Small intestine (tissue), 7 donors: ENCODE results near the gene MVB12B. TPM values are rescaled to one million over a fixed set of nuclear protein-coding genes. Genes with fewer than 3 reads are reported as not detected.

Experiments
- DNase-seq, 2 donors: peaks; one replicate each; pipeline versions ENCODE4 v3.0.0 to v3.0.0-alpha.2; 2013
- FAIRE-seq: peaks from 2 replicates; lab custom pipeline; 2012; peaks lifted over from hg19 to GRCh38; lab: Jason Lieb, UNC
- H3K27ac ChIP-seq, 3 donors: one replicate each; pipeline ENCODE4 v1.5.1; 2013; ENCODE audit warnings: low read length in 2 of 3, mild to moderate bottlenecking in 2 of 3, control low read depth in 1 of 3, inconsistent platforms in 1 of 3, low read depth in 1 of 3, moderate library complexity in 1 of 3
- H3K27me3 ChIP-seq, 3 donors: one replicate each; pipeline ENCODE4 v1.6.1; 2013; ENCODE audit warnings: low read length in 3 of 3, inconsistent platforms in 1 of 3; ENCODE audit not compliant: control insufficient read depth in 3 of 3, insufficient read depth in 3 of 3
- H3K36me3 ChIP-seq, 3 donors: one replicate each; pipeline ENCODE4 v1.6.1; 2013; ENCODE audit warnings: low read length in 3 of 3, inconsistent platforms in 1 of 3, low read depth in 1 of 3, mild to moderate bottlenecking in 1 of 3, moderate library complexity in 1 of 3; ENCODE audit not compliant: control insufficient read depth in 3 of 3, insufficient read depth in 2 of 3
- H3K4me1 ChIP-seq, 3 donors: one replicate each; pipeline ENCODE4 v1.6.1; 2013; ENCODE audit warnings: low read length in 2 of 3, inconsistent platforms in 1 of 3, low read depth in 1 of 3, mild to moderate bottlenecking in 1 of 3, moderate library complexity in 1 of 3; ENCODE audit not compliant: control insufficient read depth in 3 of 3, insufficient read depth in 2 of 3
- H3K4me3 ChIP-seq, 3 donors: one replicate each; pipeline ENCODE4 v1.5.1; 2013; ENCODE audit warnings: low read length in 3 of 3, control low read depth in 1 of 3, inconsistent platforms in 1 of 3, low read depth in 1 of 3, mild to moderate bottlenecking in 1 of 3, moderate library complexity in 1 of 3
- H3K9me3 ChIP-seq, 2 donors: one replicate each; pipeline ENCODE4 v1.6.1; 2013; ENCODE audit warnings: low read depth in 1 of 2, low read length in 1 of 2; ENCODE audit not compliant: control insufficient read depth in 2 of 2, insufficient read depth in 1 of 2
- WGBS, 3 donors: extraction: QIAGEN DNeasy Blood & Tissue Kit; methylation state at CpG; one replicate each; pipeline ENCODE4 v1.1.7; 2013; 5-methylcytosine and 5-hydroxymethylcytosine counted together
- polyA plus RNA-seq, 4 donors: library from polyadenylated mRNA; stranded (reverse) in 3 of 4; unstranded in 1 of 4; fragments of 200-250 nt in 3 of 4; fragments of 120-200 nt in 1 of 4; gene quantifications; one replicate each; pipeline versions ENCODE4 v1.2.1 to v1.2.3, GENCODE V29; 2013
- donor health status: healthy with polysubstance abuse.
- donor health status: control.
- donor health status: control.
- donor health status: Bipolar disorder and iron deficiency.
- donor health status: healthy.

MVB12B gene
- polyA plus RNA-seq, 4 donors, result 1.6 to 10.0 (median 4.2) TPM

DNA sequence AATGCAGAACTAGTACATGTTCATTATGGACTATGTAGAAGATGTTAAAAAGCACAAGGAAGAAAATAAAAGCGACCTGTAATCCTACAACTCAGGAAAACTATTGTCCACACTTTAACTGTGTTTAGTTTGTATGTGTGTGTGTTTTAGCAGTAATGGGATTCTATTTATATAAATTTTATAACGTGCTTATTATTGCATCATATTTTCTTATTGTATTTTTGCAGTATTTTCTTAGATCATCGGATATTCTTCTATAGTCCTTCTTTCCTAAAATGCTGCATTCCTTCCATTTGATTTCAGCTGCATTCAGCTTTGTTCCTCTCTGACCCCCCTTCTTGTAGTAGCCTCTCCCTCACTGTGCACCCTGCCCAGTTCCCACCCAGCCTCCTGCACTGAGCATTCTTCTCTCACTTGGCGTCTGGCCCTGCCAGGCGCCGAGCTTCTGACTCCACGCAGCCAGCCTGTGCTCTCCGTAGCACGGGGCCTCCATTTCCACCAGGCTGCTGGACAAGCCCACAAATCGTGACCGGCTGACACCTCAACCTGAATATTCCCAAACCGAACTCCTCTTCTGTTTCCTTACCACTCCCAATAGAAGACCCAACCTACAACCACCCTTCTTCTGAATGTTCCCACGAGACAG lies 39.9 kb downstream of the MVB12B start:
- Histone ChIP-seq H3K9me3 (peaks cover 0 to 10% of the 10 kb centered on the region in 2 donors), H3K36me3 (peaks cover 0 to 18% (median 1%) of the 10 kb centered on the region in 3 donors), H3K27ac (peak overlapping the region in 1 of 3 donors; percentile 53), H3K4me3 (no peak overlapping the region), H3K27me3 (no peaks in the 10 kb centered on the region), H3K4me1 (peaks cover 0 to 13% (median 0%) of the 10 kb centered on the region in 3 donors)
- 82 to 92% (median 89%) methylated on average over 13 of the region's 13 CpGs for WGBS, 3 donors
- no peak for FAIRE-seq
- no peak for DNase-seq

DNA sequence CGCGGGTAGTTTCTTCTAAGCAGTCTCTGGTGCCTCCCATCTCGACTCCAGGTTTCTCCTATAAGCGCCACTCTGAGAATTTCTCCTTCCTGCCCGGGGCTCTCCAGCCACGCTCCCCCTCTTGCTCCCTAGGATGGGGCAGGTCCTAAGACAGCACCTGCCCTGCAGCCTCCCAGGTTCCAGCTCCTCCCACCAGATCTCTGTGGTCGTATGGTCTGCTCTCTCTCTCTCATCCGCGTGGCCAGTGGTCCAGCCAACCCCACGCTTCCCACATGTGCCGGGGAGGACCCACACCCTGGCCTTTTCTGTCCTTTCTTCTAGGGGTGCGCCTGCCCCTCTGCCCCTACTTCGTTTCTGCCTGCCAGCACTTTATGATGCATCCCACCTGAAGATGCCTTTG lies 40.5 kb downstream of the MVB12B start:
- no peaks in the 10 kb centered on the region for H3K27me3 ChIP-seq
- FAIRE-seq, result no peak
- 80 to 89% (median 85%) methylated on average over 13 of the region's 13 CpGs for WGBS, 3 donors
- H3K4me1 ChIP-seq, result peaks cover 0 to 13% (median 0%) of the 10 kb centered on the region in 3 donors
- no peak for DNase-seq
- peaks cover 0 to 7% of the 10 kb centered on the region in 2 donors for H3K9me3 ChIP-seq
- H3K4me3 ChIP-seq, result no peak overlapping the region
- H3K36me3 ChIP-seq, result peaks cover 0 to 18% (median 1%) of the 10 kb centered on the region in 3 donors
- peak overlapping the region in 1 of 3 donors; percentile 53 for H3K27ac ChIP-seq

DNA sequence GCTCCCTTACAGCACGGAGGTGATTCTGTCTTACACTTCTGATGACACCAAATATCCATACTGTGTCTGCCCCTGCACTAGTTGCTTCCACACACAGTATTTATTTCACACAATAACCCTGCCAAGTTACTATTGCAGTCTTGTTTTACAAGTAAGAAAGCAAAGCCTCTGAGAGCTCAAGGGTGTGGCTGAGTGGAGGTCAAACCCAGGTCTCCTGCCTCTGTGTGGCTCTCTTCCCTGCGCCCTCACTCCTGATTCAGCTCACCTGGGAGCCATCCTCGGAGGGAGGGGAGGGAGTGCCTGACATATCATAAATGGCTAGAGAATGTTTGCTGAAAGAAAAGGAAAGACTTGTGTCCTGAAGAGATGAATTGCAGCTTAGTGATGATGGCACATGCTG lies 41.0 kb downstream of the MVB12B start:
- FAIRE-seq, result no peak
- H3K27me3 ChIP-seq, result no peaks in the 10 kb centered on the region
- H3K4me3 ChIP-seq, result no peak overlapping the region
- peaks cover 0 to 13% (median 0%) of the 10 kb centered on the region in 3 donors for H3K4me1 ChIP-seq
- H3K27ac ChIP-seq, result peak overlapping the region in 1 of 3 donors; percentile 53
- DNase-seq, result peak in 1 of 2 donors; percentile 63
- 61 to 71% (median 68%) methylated on average over 3 of the region's 3 CpGs for WGBS, 3 donors
- peaks cover 0 to 7% of the 10 kb centered on the region in 2 donors for H3K9me3 ChIP-seq
- peaks cover 0 to 18% (median 1%) of the 10 kb centered on the region in 3 donors for H3K36me3 ChIP-seq

DNA sequence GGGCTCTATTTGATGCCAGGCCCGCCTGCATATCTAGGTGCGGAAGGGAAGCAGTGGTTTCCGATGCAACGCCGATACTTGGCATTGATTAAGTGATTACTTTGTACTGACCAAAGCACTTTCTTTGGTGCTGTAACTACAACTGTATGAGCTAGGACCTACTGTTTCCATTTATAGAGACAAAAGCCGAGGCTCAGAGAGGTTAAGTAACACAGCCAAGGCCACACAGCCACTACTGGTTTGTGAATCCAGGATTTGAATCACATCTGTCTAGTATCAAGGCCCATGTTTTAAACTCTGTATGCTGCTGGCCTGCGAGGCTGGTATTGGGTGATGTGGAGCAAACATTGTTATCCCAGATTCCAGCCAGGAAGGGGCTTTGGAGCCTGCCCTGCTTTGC lies 41.4 kb downstream of the MVB12B start:
- H3K36me3 ChIP-seq, result peaks cover 0 to 18% (median 1%) of the 10 kb centered on the region in 3 donors
- no peak for DNase-seq
- H3K27ac ChIP-seq, result peak overlapping the region in 1 of 3 donors; percentile 23
- H3K4me3 ChIP-seq, result no peak overlapping the region
- H3K4me1 ChIP-seq, result peaks cover 0 to 13% (median 0%) of the 10 kb centered on the region in 3 donors
- no peak for FAIRE-seq
- H3K27me3 ChIP-seq, result no peaks in the 10 kb centered on the region
- WGBS, 3 donors, result 91 to 97% (median 95%) methylated on average over 7 of the region's 7 CpGs
- H3K9me3 ChIP-seq, result peaks cover 0 to 3% of the 10 kb centered on the region in 2 donors

DNA sequence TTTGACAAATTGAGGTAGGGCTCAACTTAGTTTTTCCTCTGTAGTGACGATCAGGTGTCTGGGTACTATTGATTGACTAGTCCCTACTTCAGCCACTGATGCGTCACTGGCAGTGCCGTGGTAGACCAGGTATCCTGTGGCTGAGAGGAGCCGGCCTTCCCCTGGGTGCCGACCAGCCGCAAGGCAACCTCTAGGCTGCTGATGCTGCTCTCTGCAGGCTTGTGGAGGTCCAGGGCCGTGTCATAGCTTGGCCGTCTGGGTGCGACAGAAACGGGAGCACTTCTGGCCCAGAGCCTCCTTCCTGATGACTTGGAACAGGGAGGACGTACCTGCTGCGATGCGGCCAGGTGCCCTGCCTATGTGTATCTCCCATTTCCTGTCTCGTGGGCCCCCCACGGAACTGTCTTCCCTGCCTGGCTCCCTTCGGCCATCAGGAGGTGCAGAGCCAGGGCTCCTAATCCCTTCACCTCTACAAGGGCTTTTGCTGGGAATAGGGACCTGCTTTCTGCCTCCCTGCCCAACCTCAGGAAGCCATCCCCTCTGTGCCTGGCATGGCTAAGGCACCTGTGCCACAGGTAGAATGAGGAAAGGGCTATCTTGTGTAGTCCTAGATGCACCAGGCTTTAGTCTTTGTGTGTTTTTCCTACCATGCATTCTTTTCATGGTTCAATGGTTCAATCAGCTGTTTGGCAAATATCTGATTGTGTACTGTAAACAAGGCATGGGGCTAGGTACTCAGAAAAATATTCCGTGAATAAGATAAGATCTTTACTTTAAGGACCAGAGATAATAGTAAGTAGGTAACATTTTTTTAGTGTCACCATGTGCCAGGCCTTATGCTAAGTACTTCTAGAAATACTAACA lies 44.6 kb downstream of the MVB12B start:
- WGBS, 3 donors, result 94% methylated on average over 17 of the region's 17 CpGs
- H3K27ac ChIP-seq, result no peak overlapping the region

DNA sequence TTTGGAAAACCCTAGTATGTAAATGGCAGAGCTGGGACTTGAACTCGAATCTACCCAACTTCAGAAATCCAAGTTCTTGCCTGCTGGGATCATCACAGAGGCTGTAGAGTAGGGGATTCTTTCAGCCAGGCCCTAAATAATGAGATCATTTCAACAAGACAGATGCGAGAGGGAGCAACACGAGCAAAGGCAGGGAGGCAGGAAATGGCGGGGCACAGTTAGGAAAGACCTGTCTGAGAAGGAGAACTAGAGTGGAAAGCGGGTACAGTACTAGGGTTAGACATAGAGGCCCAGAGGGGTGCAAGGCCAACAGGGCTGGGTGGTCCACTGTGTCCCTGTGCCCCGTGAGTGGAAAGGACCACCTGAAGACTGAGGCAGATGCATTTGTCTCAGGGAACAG lies 46.1 kb downstream of the MVB12B start:
- H3K36me3 ChIP-seq, result peaks cover 0 to 14% (median 0%) of the 10 kb centered on the region in 3 donors
- H3K4me3 ChIP-seq, result no peak overlapping the region
- FAIRE-seq, result no peak
- H3K9me3 ChIP-seq, result no peaks in the 10 kb centered on the region
- no peak overlapping the region for H3K27ac ChIP-seq
- H3K27me3 ChIP-seq, result no peaks in the 10 kb centered on the region
- no peak for DNase-seq
- H3K4me1 ChIP-seq, result peaks cover 0 to 27% (median 5%) of the 10 kb centered on the region in 3 donors
- 84 to 92% (median 85%) methylated on average over 6 of the region's 6 CpGs for WGBS, 3 donors

More for the DNA sequence above, 44.6 kb downstream of the MVB12B start:
- FAIRE-seq (no peak), DNase-seq (no peak)
- Histone ChIP-seq H3K27me3 (no peaks in the 10 kb centered on the region), H3K4me3 (no peak overlapping the region), H3K36me3 (peaks cover 0 to 22% (median 1%) of the 10 kb centered on the region in 3 donors), H3K9me3 (no peaks in the 10 kb centered on the region), H3K4me1 (peaks cover 0 to 26% (median 5%) of the 10 kb centered on the region in 3 donors)

DNA sequence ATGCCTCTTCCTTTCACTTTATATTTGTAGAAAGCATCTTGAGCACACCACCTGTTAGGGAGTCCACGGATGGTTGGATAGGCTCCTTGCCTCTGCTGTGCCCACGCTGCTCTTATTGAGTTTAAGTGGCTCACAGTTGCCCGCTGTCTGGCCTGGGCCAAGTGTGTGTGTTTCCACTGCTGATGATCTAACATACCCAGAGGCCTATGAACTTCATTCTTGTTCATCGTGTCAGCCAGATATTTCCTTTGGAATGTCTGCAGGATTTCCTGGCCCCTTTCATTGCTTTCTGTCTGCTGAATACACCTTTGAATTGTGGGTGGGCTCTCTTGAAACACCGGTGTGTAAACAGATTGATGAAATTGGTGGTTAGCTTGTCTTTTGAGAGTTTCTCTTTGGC lies 46.6 kb downstream of the MVB12B start:
- H3K4me1 ChIP-seq, result peaks cover 0 to 24% (median 5%) of the 10 kb centered on the region in 3 donors
- no peaks in the 10 kb centered on the region for H3K9me3 ChIP-seq
- no peak overlapping the region for H3K4me3 ChIP-seq
- H3K27me3 ChIP-seq, result no peaks in the 10 kb centered on the region
- FAIRE-seq (no peak), DNase-seq (no peak)
- 69 to 84% (median 81%) methylated on average over 5 of the region's 5 CpGs for WGBS, 3 donors
- peaks cover 0 to 14% (median 0%) of the 10 kb centered on the region in 3 donors for H3K36me3 ChIP-seq
- H3K27ac ChIP-seq, result no peak overlapping the region

DNA sequence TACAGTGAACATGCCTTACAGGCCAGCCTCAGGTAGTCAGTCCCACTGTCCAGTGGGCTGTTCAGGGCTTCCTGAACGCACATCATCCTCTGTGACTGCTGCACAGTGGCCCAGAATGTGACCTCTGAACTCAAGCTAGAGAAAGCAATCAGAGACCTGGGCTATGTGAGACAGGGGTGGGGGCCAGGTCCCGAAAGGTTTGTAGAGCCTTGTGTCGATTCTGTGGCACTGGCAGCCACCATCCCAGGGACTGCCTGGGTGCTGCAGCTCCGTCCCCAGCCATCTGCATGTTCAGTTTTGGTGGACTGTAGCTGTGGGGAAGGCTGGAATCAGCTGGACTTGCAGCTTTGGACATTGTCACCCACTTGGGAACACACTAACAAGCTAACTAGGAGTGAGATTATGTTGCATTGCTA lies 47.7 kb downstream of the MVB12B start:
- WGBS, 3 donors, result 81 to 88% (median 87%) methylated on average over 4 of the region's 4 CpGs
- FAIRE-seq (no peak), DNase-seq (no peak)
- Histone ChIP-seq H3K27ac (no peak overlapping the region), H3K4me1 (peaks cover 0 to 24% (median 5%) of the 10 kb centered on the region in 3 donors), H3K4me3 (no peak overlapping the region), H3K36me3 (peaks cover 0 to 18% (median 0%) of the 10 kb centered on the region in 3 donors), H3K9me3 (no peaks in the 10 kb centered on the region), H3K27me3 (no peaks in the 10 kb centered on the region)
